Inflammatory macrophage (primary cell): Measurements from ENCODE around the gene XYLT1.

Source experiments
- DNase-seq, 2 donors: peaks; one replicate each; pipeline ENCODE4 v3.0.0-alpha.2; 2020 to 2022

XYLT1 gene

DNA sequence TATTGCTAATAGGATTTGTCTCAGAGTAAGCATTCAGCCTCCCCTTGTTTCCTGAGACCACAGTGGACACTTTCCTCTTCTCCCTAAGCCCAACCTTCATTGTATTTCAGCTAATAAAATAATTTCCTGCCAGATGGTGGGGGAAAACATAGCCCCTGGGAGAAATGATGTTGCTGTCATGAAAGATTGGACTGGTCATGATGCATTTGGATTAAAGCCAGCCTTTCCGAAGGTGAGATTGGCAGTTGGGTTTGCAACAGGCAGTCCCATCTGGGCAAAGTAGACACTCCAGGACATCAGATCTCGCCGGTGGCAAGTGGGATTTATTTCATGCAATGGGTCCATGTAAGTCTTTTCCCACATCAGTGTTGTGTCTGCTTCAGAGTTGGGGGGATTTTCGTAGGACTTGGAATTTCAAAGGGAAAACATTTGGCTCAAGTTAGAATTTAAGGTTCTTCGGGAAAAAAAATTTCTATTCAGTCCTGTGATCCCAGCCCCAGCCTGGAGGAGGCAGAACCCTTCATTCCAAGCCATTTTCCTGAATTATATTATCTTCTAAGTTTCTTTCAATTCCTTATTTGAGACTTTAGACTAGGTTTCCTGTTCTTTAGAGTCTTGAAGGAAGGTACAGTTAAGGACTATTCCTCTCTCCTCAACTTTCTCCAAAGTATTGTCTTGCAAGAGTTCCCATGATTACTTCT is 391.7 kb downstream of the XYLT1 start:
- no peak for DNase-seq

DNA sequence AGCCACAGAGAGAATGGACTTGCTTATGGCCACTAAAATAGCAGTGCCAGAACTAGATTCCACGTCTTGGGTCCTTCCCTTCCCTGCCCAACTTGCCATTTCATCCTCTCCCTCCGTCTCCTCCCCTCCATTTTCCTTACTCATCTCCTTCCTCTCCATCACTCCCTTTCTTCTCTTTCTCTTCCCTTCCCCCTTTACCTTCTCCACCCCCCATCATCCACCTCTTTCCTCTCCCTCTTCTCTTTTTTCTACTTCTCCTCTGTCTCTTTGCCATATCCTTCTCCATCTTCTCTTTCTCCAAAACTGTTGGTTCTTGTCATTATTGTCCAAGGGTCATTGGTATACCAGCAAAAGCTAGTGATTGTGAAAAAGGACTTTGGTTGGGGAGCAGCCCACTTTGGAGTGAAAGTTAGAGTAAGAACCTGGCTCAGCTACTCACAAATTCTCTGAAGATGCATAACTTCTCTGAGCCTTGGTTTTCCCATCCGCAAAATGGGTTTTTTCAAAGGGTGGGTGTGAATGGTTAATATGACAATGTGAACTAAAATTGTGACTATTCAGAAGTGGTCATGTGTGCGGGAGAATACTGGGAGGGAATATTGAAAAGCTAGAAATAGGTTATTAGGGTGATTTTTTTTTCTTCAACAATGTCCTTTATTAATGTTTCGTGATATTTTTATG is 393.8 kb downstream of the XYLT1 start:
- DNase-seq = no peak

DNA sequence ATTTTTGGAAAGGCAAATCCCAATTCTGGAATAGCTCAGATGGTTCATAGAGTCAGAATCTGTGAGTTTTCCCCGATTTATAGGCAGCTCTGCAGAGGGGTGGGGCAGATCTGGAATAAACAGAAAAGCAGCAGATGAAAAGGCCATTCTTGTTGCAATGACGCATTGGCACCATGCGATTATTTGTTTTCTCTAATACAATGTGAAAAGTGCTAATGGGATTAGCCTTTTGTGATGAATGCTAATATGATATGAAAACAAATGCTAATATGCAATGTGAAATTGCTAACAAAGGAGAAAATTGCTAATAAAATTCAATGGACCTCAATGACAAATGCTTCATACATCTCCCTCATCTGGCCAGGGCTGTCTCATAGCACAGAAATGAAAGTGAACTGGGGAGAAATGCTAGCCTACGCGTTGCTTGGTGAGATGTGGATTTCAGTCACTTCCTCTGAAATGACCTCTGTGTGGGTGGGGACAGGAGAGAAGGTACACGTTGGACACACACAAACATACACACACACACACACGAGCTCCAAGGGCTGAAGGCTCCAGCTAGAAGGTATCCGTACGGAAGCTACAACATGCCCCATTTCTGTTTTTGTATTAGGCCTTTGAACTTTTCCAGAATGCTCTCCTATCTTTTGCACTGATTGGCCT is 394.5 kb downstream of the XYLT1 start:
- DNase-seq = peak in 1 of 2 donors; percentile 36

DNA sequence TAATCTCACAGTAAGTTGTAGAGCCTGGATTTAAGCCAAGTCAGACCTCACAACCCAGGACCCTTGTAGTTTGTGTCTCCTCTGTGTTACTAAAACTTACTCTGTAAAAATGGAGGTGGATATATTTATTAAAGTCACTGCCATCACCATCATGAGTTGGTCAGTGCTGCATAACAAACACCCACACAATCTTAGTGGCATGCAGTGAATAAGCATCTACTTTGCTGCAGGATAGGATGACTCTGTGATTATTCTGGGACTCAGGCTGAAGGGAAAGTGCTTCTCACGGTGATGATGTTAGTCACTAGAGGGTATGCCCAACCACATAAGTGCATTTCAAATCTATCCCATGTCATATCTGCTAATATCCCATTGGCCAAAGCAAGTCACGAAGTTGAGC is 398.7 kb downstream of the XYLT1 start:
- peak; percentile 58 to 83 for DNase-seq

DNA sequence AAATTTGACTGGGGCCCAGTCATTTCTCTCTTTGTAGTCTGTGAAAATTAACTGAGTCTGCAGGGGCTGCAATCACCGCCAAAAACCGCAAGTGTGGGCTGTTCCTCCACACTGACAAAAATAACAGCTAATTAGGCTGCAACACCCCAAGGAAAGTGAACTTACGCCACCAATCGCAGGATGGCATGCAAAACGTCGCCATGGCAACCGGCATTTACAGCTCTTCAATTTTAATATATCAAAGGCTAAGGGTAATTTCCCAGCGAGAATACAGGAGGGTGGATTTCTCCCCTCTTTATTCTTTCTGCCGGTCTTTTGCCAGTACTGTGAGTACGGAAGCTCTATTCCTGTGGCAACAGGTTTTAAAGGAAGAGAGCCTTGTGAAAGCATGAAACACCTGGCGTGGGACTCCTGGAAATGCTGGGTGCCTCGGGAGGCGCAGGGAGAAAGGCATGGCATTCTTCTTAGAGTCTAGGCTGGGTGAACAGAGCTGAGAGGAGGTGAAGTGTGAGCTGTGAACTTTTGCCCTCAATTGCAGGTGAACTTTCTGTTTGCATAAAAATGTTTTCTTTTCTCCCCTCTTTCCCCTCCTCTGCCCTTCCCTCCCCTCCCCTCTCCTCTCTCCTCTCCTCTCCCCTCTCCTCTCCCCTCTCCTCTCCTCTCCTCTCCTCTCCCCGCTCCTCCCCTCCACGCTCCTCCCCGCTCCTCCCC is 399.7 kb downstream of the XYLT1 start:
- DNase-seq = peak; percentile 80 to 94

DNA sequence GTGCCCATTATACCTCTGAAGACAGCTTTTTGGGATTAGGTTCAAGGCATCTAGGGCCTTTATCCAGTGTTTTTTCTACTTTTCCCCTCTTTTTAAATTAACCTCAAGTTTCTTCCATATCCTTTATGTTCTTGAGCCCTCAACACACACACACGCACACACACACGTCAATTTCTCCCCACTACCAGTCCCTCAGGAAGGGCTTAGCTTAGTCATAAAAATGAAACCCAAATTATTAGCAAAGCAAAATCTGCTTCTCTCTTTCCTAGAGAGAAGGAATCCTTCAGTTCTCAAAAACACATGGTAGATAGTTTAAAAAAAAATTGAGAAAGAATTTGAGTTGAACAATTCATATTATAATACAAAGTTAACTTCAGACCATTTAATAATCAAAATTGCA is 401.1 kb downstream of the XYLT1 start:
- peak; percentile 29 to 39 for DNase-seq

DNA sequence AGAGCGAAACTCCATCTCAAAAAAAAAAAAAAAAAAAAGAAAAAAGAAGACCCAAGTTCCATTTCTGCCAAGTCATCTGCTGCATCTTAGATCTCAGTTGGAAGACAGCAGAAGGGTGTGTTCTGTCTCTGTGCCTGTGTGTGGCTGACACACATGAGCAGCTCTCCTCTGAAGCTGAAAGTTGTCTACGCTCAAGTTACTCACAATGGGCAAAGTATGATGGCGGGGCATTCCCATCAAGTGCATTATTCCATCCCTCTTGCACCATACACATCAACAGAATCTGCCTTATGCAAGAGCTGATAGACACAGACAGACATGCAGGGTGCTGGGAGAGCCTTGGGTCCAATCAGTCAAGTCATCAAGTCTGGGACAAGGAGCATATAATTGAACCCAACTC is 402.2 kb downstream of the XYLT1 start:
- no peak for DNase-seq

DNA sequence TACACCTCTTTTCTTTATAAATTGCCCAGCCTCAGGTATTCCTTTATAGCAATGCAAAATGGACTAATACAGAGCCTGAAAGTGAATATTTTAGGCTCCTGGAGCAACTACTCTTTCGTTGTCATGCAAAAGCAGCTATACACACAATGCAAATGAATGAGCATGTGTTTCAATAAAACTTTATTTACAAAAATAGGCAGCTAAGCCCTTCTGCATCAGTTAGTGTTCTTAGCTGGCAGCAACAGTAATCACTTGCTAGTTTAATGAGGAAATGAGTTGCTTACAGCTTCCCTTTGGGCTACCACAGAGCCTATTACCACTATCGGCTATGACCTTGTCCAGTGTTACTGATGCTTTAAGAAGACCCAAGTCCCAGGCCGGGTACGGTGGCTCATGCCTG is 402.9 kb downstream of the XYLT1 start:
- peak; percentile 31 to 44 for DNase-seq

DNA sequence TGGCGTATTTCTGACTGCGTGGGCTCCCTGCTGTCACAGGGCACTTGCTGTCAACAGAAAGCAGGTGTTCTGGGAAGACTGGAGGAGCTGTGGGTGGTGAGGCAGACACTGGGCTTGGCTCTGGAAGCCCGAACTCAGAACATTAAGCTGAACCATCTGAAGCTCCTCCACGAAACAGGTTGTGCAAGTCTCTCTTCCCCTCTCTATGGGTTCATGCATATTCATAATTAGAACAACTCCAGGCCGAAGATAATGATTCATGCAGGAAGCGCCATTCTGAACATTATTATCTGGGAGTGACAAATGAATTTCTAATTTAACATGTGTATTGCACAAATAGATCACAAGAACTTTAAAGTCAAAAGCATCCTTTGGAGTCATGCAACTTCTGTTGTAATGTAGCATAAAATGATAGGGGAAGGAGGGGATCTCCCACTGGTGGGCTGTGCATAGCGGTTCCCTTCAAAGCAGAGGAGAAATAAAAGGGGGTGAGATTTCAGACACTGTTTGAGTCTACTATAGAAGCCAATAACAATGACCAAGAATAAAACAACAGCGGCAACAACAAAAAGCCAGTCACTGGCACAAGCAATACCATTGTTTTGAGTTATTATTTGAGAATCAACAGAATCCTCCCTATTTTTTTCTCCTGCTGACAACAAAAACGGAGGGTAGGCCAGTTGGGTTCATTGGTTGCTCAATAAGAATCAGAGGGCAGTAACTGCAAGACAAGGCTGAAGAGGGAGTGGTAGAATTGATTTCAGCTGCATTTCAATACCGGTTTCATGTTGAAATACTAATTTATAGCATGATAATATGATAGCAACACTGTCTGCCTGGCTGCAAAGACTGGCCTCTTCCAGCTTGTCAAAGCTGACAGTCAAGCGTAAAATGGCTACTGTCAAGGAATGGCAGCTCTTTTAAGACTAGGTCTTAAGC is 407.3 kb downstream of the XYLT1 start:
- peak; percentile 77 to 84 for DNase-seq

DNA sequence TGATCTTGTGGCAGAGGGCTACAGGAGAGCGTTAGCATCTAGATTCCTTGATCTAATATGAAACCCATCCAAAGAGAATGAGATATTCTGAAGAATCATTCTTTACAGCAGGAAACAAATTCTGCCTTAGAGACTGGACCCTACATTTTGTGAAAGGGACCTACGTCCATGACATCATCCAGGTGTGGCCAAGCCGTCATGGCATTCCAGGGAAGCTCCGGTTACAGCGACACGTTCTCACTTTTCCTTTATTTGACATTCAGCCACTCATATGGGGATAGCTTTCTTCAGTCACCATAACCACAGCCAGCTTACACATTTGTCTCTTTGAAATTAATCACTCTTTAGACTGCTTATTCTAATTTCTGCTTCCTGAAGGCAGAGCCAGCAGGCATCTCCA is 408.1 kb downstream of the XYLT1 start:
- DNase-seq = no peak

DNA sequence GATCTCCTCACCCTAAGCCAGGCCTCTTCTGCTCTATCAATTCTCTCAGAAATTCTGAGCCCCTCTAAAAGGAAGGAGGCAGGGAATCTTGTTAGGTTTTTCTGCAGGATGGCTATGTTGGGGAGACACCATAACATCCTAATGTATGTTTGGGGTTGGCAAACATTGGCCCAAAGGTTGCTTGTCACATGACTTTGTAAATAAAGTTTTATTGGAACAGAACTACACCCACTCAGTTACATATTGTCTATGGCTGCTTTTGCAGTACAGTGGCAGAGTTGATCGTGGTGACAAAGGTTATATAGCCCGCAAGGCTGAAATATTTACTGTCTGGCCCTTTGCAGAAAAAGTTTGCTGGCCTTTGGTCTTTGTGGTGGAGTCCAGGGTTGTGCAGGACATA is 409.4 kb downstream of the XYLT1 start:
- no peak for DNase-seq

DNA sequence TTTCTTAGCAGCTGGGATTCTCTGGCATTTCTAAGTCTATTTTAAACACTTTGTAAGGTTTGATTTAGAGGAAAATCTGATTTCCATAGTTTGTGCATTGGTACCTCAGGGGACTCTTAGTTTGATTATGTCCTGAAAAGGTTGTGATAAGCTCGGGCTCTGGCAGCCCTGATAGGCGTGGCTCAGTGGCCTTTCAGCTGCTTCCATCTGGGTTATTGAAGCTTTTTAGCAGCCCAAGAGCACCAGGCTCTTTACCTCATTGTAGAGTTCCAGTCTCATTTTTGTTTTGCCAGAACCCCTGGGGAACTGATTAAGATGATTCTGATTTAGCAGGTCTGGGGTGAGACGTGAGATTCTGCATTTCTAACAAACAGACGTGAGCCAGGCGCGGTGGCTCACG is 412.3 kb downstream of the XYLT1 start:
- no peak for DNase-seq

DNA sequence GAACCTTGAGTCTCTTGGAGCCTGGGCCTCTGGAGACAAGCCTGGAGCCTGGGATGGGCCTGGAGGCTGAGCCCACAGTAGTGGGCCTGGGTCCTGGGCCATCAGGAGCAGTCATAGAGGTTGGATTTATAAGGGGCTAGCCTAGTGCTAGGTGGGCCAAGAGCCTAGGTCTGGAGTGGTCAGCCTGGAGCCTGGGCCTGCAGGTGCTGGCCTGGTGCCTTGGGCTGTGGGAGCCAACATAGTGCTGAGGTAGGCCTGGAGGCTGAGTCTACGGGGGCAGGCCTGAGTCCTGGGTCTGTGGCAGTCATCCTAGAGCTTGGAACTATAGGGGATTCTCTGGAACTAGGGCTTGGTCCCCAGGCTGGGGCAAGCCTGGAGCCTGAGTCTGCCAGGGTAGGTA is 414.1 kb downstream of the XYLT1 start:
- no peak for DNase-seq

DNA sequence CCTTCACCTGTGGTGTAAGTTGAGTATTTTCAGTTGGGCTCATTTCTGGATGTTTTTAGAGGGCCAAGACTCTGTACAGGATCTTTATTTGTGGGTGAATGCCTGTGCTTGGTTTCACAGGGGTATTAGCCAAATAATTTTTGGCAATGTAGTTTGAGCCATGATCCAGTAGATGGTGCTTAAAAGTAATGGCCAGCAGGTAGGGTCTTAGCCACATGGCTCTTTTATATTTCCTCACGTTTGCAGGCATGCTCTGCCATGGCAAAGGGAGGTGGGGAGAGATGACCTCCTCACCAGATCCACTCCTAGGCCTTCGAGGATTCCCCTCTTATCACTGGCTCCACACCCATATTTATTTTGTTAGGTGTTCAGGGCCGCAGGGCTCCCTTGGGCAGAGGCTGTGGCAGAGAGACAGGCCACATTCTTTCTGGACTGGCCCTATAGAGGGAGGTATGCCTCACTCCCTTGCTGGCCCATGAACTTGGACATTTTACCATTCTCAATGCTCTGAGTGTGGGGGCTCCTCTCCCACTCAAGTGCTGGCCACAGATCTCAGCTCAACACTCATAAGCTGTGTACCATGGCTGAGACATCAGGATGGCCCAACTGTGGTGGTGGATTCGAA is 417.1 kb downstream of the XYLT1 start:
- DNase-seq = no peak
